HL-60/S4 treated with retinoic acid at 250 ng/mL for 4 days and 3 days (cell line): Measurements from ENCODE around the gene SIGLEC14.

Experiments
- in situ Hi-C: fragments of 300-500 bp; cut with MboI; formaldehyde crosslinking; loops from 2 replicates; pipeline ENCODE4 v1.7.0; 2022; ENCODE audit warnings: low sequenced_read_pairs

SIGLEC14 gene

DNA sequence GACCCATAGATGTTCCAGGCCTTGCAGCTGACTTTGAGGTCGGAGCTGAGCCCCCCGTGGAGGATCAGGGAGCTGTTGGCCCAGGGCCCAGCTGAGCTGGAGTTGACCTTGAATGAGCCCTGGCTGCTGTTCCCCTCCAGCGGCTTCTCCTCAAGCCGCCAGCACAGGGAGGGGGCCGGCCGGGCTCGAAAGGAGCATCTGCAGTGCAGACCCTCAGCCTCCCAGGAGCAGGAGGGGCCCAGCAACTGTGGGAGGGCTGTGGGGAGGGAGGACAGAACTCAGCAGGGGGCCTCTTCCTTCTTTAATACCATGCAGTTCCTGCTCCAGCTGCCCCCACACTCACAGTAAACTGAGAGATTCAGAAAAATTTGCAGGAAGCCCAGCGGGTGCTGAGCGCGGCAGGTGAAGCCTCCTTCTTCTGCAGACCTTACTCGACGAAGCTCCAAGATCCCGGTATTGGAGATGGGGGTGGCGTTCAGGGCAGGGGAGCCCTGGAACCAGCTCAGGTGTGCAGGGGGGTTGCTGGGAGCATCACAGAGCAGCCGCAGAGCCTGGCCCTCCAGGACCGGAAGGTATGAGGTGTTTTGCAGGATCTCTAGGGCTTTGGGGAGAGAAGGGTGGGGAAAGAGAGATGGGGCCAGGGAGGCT is 19.0 kb downstream of the SIGLEC14 start:
- in situ Hi-C loops, result no loop called here

DNA sequence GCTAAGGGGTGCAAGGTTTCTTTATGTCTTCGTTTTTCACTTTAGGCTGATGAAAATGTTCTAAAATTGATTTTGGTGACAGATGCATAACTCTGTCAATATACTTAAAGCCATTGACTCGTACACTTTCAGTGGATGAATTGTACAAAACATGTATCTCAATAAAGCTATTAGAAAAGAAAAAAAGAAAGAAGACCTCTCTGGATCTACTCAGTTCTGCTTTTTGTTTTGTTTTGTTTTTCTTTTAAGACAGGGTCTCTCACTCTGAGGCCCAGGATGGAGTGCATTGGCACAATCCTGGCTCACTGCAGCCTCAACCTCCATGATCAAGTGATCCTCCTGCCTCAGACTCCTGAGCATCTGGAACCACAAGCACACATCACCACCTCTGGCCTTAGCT is 19.9 kb downstream of the SIGLEC14 start:
- in situ Hi-C loops, result no loop called here

- in situ Hi-C loops, result no loop called here
Measured at GRCh38 chr19:51621178-51621577, 25.4 kb downstream of the SIGLEC14 start.

DNA sequence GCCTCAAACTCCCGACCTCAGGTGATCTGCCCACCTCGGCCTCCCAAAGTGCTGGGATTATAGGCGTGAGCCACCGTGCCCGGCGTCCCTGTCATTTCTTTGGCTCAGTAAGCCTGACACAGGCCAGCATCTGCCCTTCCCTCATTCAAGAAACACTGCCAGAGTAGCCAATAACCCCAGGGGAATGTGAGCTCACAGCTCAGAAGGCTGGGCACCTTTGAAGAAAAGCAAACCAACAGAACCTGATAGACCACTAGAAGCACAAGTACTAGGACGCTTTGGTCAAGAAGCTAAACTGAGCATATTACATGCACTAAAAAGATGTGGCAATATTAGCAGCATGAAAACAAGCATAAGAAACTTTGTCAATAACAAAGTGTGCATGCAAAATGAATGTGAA is 30.6 kb downstream of the SIGLEC14 start:
- in situ Hi-C loops, result no loop called here

DNA sequence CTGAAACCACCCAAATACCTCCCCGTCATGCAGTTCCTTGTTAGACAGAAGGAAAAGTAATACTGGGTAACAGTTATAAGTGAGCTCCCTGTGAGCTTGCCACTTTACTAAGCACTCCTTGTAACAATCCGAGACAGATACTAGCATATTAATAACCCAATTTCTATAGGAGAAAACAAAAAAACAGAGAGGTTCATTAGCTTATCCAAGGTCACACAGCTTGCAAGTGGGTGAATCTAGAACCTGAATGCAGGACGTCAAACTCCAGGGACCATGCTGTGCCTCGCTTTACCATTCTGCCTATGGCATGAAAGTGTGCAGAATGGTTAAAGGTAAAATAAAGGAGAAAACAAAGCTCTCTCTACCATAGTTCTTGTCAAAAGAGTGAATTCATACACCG is 31.8 kb downstream of the SIGLEC14 start:
- in situ Hi-C loops, result no loop called here

GRCh38 chr19:51610576-51610975 is 36.0 kb downstream of the SIGLEC14 start:
- in situ Hi-C loops, result no loop called here

- in situ Hi-C loops, result no loop called here
Measured at GRCh38 chr19:51607920-51608562, 38.6 kb downstream of the SIGLEC14 start.

- in situ Hi-C loops, result no loop called here
Measured at GRCh38 chr19:51607077-51607476, 39.5 kb downstream of the SIGLEC14 start.

DNA sequence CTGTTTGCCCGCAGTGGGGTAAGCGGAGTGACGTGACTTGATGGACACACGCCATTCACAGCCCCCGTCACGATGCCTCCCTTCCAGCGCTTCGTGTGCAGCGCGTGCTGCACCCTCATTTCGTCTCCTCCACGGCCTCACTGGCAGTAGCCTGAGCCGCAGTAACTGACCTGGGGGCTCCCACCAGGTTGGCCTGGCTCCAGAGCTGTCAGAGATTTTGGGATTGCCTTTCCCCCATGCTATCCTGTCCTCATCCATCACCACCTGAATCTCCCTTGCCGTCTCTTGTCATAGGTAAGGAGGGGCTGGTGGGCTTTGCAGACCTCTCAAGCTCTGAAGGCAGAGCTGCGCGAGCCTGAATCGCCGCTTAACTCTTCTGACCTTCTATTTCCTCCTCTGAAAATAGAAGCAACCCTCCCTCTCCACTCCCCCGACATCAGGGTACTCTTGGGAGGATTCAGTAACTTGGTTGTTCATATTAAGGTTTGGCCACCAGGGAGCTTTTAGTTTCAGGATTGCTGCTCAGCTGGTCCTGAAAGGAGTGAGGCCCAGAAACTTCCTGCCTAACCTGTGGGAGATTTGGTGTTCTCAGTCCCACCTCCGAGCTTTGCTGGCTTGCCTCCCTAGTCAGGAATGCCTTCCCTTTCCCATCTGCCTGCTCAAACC is 44.3 kb downstream of the SIGLEC14 start:
- in situ Hi-C loops, result no loop called here

- in situ Hi-C loops, result no loop called here
Measured at GRCh38 chr19:51600940-51601580, 45.6 kb downstream of the SIGLEC14 start.

DNA sequence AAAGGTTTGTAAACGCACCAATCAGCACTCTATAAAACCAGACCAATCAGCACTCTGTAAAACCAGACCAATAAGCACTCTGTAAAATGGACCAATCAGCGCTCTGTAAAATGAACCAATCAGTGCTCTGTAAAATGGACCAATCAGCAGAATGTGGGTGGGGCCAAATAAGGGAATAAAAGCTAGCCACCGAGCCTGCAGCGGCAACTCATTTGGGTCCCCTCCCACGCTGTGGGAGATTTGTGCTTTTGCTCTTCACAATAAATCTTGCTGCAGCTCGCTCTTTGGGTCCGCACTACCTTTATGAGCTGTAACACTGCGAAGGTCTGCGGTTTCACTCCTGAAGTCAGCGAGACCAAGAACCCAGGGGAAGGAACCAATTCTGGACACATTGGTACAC is 47.5 kb downstream of the SIGLEC14 start:
- in situ Hi-C loops, result no loop called here

DNA sequence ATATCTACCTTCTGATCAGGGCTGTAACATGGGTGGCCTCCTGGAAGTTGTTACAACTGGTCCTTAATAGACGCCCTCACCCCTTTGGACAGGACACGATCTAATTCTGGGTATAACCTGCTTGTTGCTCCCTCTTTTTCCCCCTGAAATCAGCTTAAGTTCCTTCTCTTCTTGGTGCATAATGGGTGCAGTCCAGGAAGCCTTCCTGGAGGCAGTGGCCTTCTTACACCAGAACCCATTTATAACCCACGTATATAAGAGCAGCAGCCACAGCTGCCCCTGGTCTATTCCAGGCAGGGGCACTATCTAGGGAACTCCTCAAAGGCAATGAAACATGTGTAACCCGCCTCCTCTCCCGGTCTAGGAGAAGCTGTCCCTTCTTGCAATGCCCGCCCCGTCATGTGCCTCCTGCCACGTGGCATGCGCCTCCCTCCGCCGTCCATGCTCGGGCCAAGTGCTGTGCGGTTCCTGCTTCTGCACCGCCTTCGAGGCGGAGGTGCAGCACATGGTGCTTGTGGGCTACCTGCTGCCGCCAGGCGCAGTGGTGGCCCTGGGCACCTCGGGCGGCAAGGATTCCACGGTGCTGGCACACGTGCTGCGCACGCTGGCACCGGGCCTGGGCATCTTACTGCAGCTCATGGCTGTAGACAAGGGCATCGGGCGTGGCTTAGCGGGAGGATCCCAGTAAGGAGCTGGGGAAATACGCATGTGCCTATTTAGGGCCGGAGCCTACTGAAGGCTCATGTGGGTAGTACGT is 48.3 kb downstream of the SIGLEC14 start:
- in situ Hi-C loops, result no loop called here

DNA sequence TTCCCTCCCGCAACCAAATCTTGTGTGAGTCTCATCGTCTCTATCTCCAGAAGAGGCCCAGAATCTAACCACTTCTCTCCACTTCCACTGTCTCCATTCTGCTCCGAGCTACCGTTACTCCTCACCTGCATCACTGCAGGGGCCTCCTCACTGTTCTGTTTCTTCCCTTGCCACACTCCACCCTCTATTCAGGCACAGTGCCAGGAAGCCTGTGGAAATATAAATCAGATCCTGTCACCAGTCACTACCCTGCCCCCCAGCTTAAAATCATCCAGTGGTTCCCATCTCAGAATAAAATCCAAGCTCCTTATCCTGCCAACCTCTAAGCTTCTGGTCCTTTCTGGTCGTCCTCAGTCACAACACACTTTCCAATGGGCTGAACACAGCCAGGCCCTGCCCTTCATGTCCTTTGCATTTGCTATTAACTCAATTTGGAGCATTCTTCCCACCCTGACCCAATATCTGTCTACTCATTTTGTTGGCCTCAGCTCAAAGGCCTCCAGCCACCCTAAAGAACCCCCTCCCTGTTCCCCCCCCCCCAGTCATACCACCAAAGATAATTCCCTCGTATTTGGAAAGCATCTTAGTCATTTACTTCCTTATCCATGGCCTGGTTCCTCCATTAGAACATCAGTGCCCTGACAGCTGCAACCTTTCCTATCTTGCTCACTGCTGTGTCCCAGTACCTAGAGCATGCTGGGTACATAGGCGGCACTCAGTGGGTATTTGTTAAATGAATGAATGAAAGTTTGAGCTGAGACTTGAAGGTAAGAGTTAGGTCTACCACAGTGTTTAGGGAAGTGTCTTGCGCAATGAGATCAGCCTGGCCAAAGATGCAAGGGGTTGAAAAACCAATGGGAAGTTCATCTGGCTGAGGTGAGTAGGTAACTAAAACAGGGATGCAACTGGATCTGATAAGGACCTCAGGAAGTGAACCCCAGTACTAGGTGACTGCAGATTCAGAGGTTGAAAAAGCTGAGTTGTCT is 51.1 kb downstream of the SIGLEC14 start:
- in situ Hi-C loops, result no loop called here

DNA sequence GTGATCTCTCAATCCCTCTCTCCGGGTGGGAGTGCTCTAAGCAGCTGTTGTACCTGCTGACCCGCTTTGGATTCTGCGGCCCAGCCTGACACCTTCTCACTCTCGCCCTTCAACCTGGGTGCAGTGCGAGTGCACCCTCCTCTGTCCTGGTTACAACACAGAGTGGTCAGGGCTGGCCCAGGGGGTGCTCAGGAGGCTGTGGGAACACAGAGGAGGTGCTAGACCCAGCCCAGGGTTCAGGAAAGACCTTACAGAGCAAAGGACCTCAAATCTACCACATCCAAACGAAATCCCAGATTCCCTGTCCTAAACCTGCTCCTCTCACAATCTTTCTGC is 51.9 kb downstream of the SIGLEC14 start:
- in situ Hi-C loops, result no loop called here

GRCh38 chr19:51593969-51594773 is 52.5 kb downstream of the SIGLEC14 start:
- in situ Hi-C loops, result no loop called here

DNA sequence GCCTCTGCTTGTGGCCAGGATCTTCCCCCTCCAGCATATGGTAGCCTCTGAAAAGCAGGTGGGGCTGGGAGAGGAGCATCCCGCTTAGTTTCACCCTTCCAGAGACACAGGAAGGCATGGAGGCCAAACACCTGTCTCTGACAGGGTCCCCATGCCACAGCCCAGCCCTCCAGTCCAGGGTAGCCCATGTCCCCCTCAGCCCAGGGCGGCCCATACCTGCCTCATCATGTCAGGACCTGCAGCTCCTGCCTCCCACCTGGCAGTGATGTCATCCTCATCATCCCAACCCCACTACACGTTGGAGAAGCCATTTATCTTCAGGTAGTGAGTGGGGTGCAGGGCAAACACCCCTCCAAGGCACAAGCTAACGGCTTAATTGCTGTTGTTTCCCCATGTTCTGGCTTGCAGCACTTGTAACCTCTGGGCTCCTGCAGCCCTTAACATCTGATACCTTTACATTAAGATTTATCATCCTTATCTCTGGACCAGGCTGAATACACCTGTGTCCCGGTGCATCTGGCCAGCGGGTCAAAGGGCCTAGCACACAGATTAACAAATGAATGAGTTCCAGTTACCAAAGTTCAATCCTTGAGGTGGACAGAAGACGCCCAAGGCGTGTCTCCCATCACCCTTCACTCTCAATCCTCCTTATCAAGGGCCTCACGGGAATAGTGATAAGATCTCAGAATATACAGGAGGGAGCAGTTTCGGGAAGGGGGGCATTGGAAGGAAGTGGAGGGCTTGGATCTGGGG is 53.3 kb downstream of the SIGLEC14 start:
- in situ Hi-C loops, result no loop called here
